Adrenal gland (tissue), 5 donors: ENCODE measurements around the gene EPM2AIP1.

Source experiments
- POLR2A ChIP-seq, 2 donors: fragments of 450-650 bp; IDR thresholded peaks; one replicate each; pipeline ENCODE4 v1.6.1; 2017; ENCODE audit warnings: antibody characterized with exemption in 2 of 2, mild to moderate bottlenecking in 2 of 2, moderate library complexity in 1 of 2
- TF ChIP-seq, protein P1 (sequence below), 6 experiments: fragments of 450-650 bp in 4 of 6; fragments of 200-600 bp in 2 of 6; sonication (generic) in 1 of 6; IDR thresholded peaks; 1 replicate in 5 of 6; 2 replicates in 1 of 6; pipeline versions ENCODE4 v1.5.1 to v1.8.0; 2016 to 2021; ENCODE audit warnings: antibody characterized with exemption in 6 of 6, mild to moderate bottlenecking in 2 of 6, moderate library complexity in 1 of 6
- donor health status: DM: no; HTN: no; CAD: no.

DNA sequence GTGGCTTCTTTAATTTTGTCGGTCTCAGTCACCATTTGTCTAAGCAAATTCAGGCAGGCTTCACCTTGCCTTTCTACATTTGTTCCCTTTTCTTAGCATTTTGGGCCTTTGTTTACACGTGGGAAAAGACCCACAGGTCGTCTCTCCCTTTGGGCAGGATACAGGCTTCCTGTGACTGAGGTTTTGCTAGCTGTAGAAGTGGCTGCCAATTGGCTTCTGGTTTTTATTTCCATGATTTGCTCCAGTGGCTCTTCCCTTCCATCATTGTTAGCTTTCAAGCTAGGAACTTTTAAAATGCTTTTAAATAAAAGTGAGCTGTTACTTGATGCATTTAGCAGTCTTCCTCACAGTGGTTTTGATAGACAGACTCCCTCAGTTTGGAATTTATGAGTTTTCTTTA is 37.7 kb upstream of the EPM2AIP1 start:
- TF ChIP-seq, protein P1, sequence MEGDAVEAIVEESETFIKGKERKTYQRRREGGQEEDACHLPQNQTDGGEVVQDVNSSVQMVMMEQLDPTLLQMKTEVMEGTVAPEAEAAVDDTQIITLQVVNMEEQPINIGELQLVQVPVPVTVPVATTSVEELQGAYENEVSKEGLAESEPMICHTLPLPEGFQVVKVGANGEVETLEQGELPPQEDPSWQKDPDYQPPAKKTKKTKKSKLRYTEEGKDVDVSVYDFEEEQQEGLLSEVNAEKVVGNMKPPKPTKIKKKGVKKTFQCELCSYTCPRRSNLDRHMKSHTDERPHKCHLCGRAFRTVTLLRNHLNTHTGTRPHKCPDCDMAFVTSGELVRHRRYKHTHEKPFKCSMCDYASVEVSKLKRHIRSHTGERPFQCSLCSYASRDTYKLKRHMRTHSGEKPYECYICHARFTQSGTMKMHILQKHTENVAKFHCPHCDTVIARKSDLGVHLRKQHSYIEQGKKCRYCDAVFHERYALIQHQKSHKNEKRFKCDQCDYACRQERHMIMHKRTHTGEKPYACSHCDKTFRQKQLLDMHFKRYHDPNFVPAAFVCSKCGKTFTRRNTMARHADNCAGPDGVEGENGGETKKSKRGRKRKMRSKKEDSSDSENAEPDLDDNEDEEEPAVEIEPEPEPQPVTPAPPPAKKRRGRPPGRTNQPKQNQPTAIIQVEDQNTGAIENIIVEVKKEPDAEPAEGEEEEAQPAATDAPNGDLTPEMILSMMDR (IDR thresholded peaks at IDR 0.05) = no peak
- TF ChIP-seq POLR2A (IDR thresholded peaks at IDR 0.05) = no peak
